Cardiac muscle cell (in vitro differentiated cells and primary cell): ENCODE measurements around the gene COL4A2. TPM values are rescaled to one million over a fixed set of nuclear protein-coding genes. Genes with fewer than 3 reads are reported as not detected.
A peak's percentile ranks its signal among the peaks of the same experiment; 100 is the strongest.

Source experiments
- DNase-seq, 2 donors: peaks; one replicate each; pipeline versions ENCODE4 v3.0.0 to v3.0.0-alpha.2; 2010 to 2017; ENCODE audit warnings: low read depth in 1 of 2, low spot score in 1 of 2
- H3K27ac ChIP-seq: fragments of 200-600 bp; sonication (generic); 2 replicates; pipeline ENCODE4 v1.5.1; 2016
- H3K27me3 ChIP-seq: fragments of 200-600 bp; sonication (generic); 2 replicates; pipeline ENCODE4 v1.6.0; 2016; ENCODE audit warnings: control low read depth
- H3K36me3 ChIP-seq: fragments of 200-600 bp; sonication (generic); 2 replicates; pipeline ENCODE4 v1.5.1; 2016; ENCODE audit warnings: control low read depth
- H3K4me1 ChIP-seq: fragments of 200-600 bp; sonication (generic); 2 replicates; pipeline ENCODE4 v1.8.1; 2017; ENCODE audit warnings: low read depth, mild to moderate bottlenecking, mixed run types
- H3K4me3 ChIP-seq: fragments of 200-600 bp; sonication (generic); 2 replicates; pipeline ENCODE4 v1.5.1; 2016; ENCODE audit warnings: mild to moderate bottlenecking
- H3K9me3 ChIP-seq: fragments of 200-600 bp; sonication (generic); 2 replicates; pipeline ENCODE4 v1.5.1; 2017; ENCODE audit warnings: low read depth, mild to moderate bottlenecking, control low read depth
- polyA plus RNA-seq: library from polyadenylated mRNA; unstranded; fragments of >200 nt; fragmentation: Nextera tagmentation; extraction: Ambion mirVana; gene quantifications from 2 replicates; pipeline ENCODE4 v1.2.1, GENCODE V29; 2016
- total RNA-seq: library from RNA; depleted of rRNA; stranded (reverse); fragments of >200 nt; gene quantifications from 2 replicates; pipeline ENCODE4 v1.2.3, GENCODE V29; 2016
- TF ChIP-seq, protein P1 (sequence below): IDR thresholded peaks from 2 replicates; pipeline ENCODE4 v1.5.1; 2012; ENCODE audit warnings: low read depth, mild to moderate bottlenecking, low read length

Gene COL4A2
- total and polyA plus RNA-seq, 2 experiments from 2014 or later, result 184 to 516 TPM

DNA sequence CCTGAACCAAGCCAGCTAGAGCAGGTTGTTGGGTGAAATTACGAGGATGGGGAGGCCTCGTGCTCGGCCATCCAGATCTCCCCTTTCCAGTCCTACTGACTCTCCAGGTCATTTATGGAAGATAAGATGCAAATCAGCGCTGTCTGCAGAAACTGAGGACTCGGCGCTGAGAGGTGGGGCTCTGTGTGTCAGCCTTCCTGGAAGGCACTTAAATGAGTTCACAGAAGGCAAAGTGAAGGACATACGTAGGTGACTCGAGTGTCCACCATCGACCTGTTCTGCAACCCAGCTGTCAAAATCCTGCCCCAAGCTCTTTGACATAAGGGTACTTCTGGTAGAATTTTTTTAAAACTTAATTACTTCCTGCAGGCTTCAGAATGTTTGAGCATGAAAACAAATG is 168.0 kb downstream of the COL4A2 start:
- TF ChIP-seq, protein P1, sequence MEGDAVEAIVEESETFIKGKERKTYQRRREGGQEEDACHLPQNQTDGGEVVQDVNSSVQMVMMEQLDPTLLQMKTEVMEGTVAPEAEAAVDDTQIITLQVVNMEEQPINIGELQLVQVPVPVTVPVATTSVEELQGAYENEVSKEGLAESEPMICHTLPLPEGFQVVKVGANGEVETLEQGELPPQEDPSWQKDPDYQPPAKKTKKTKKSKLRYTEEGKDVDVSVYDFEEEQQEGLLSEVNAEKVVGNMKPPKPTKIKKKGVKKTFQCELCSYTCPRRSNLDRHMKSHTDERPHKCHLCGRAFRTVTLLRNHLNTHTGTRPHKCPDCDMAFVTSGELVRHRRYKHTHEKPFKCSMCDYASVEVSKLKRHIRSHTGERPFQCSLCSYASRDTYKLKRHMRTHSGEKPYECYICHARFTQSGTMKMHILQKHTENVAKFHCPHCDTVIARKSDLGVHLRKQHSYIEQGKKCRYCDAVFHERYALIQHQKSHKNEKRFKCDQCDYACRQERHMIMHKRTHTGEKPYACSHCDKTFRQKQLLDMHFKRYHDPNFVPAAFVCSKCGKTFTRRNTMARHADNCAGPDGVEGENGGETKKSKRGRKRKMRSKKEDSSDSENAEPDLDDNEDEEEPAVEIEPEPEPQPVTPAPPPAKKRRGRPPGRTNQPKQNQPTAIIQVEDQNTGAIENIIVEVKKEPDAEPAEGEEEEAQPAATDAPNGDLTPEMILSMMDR, result no peak
- Histone ChIP-seq H3K27ac (peak overlapping the region; percentile 62), H3K9me3 (no peaks in the 10 kb centered on the region), H3K4me1 (peaks cover 14% of the 10 kb centered on the region), H3K36me3 (no peaks in the 10 kb centered on the region), H3K4me3 (no peak overlapping the region), H3K27me3 (no peaks in the 10 kb centered on the region)
- no peak for DNase-seq

DNA sequence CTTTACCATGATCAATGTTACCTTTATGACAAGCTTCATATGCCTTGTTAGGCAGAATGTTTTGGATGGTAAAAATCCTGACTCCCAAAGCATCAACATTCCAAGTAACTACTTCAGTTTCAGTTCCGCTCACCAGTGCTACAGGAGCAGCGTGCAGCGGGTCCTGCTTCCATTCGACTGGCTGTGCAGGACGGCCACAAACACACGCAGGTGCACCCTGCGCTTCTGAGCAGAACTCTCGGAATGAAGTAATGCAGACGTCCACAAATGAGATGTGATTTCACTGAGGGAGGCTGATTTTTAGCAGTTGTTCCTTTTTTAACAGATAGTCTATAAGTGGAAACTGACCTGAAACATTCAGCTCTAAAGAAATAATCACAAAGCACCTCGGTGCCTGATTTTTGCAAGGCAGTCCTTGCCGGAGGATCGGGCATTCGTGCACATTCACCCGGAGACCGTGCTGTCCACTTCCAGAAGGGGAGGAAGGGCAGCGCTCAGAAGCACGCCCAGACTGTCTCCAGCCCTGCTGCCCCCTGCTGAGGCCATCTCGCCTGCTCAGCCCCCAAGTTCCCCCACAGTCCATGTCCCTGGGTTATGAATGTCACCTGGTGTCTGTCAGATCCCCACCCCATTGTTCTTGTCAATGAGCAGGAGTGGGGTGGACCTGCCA is 168.6 kb downstream of the COL4A2 start:
- Histone ChIP-seq H3K9me3 (no peaks in the 10 kb centered on the region), H3K4me3 (no peak overlapping the region), H3K27ac (peak overlapping the region; percentile 62), H3K4me1 (peaks cover 14% of the 10 kb centered on the region), H3K27me3 (no peaks in the 10 kb centered on the region), H3K36me3 (no peaks in the 10 kb centered on the region)
- TF ChIP-seq, protein P1, result no peak
- DNase-seq, result no peak

DNA sequence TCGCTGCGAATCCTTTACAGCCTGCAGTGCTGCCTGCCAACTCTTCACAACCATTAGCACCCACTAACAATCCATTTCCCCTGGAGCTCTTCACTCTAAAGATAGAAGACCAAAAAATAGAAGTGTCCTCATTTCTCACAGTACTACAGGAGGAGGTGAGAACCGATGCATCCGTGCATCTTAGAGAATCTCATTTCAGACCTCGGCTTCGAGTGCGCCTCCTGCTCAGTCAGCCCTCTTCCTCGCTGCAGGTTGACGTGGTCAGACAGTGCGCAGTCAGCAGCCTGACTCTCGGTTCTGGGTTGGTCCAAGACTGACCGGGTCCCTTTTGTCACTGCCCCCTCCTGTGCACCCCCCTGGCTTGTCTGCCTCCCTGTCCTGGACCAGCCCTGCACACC is 169.1 kb downstream of the COL4A2 start:
- H3K4me3 ChIP-seq, result no peak overlapping the region
- H3K27ac ChIP-seq, result no peak overlapping the region
- no peaks in the 10 kb centered on the region for H3K9me3 ChIP-seq
- no peaks in the 10 kb centered on the region for H3K36me3 ChIP-seq
- peaks cover 14% of the 10 kb centered on the region for H3K4me1 ChIP-seq
- DNase-seq, result no peak
- TF ChIP-seq, protein P1, result no peak
- H3K27me3 ChIP-seq, result no peaks in the 10 kb centered on the region

DNA sequence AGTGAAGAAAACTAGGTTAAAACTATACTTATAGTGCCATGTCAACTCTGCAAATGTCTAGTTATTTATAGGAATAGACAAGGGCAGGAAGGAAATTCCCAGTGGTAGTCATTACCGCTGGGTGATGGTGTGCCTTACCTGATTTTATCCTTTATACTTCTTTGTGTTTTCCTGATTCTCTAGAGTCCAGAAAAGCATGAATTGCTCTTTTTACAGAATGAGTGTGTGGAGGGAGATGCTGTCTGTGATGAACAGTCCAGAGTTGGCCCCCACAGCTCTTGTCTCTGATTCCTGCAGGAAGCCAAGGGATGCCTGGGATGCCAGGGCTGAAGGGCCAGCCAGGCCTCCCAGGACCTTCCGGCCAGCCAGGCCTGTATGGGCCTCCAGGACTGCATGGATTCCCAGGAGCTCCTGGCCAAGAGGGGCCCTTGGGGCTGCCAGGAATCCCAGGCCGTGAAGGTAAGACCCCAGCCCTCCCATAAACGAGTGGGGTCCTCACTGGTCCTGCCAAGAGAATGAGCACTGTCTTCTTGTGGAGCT is 170.7 kb downstream of the COL4A2 start:
- Histone ChIP-seq H3K27ac (no peak overlapping the region), H3K27me3 (no peaks in the 10 kb centered on the region), H3K9me3 (no peaks in the 10 kb centered on the region), H3K4me1 (peaks cover 14% of the 10 kb centered on the region), H3K4me3 (no peak overlapping the region), H3K36me3 (peaks cover under 1% of the 10 kb centered on the region)
- TF ChIP-seq, protein P1, result no peak
- no peak for DNase-seq

DNA sequence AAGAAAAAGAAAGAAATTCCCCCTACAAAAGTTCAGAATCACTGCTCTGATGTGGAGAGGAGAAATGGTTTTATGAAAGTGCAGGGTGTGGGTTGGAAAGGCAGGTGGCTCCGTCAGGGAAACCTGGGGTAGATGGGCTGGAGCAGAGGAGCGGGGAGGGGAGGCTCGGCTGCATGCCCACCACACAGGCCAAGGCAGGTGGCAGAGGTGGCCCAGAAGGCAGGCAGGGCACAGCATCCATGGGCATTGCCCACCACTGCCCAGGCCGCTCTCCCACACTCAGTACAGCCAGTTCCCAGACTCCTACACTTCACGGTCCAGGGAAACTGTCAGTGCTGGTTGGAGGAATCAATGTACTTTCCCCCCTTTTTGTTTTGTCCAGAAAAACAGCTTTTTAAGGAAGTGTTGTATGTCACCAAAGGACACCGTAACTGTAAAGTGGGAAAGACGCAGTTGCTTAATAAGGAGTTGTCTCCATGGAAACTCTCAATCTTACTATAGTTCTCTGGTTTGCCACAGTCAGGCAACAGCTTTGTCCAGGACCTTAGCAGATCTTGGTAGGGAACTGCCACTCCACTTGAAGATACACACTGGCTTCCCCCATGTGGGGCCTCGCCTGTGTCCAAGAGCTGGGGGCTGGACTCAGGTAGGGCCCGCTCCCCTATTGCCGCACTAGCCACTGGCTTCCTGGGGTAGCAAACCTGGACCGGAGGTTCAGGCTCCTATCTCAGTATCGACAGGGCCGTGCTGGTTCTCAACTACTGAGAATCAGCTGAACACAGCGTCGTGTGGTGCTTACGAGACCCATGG is 171.5 kb downstream of the COL4A2 start:
- peaks cover 7% of the 10 kb centered on the region for H3K36me3 ChIP-seq
- TF ChIP-seq, protein P1, result no peak

More for the DNA sequence above, 171.5 kb downstream of the COL4A2 start:
- Histone ChIP-seq H3K4me1 (peaks cover 14% of the 10 kb centered on the region), H3K4me3 (no peak overlapping the region), H3K9me3 (no peaks in the 10 kb centered on the region), H3K27me3 (no peaks in the 10 kb centered on the region), H3K27ac (no peak overlapping the region)
- no peak for DNase-seq
